Upper lobe of right lung (tissue), 1 donor: ENCODE measurements around the gene MED27. TPM values are rescaled to one million over a fixed set of nuclear protein-coding genes. Genes with fewer than 3 reads are reported as not detected.

Experiments
- ATAC-seq: fragments of 200-7000 bp; cut with Tn5 transposase; one replicate; pipeline ENCODE4 v1.9.1; 2020; ENCODE audit warnings: mild to moderate bottlenecking, moderate library complexity
- DNase-seq: peaks from one replicate; pipeline ENCODE4 v3.0.0-alpha.2; 2020
- H3K27ac ChIP-seq: fragments of 200-600 bp; one replicate; pipeline ENCODE4 v1.8.0; 2022
- H3K27me3 ChIP-seq: fragments of 200-600 bp; one replicate; pipeline ENCODE4 v1.8.0; 2022; ENCODE audit warnings: mild to moderate bottlenecking
- H3K36me3 ChIP-seq: fragments of 200-600 bp; one replicate; pipeline ENCODE4 v1.8.0; 2022
- H3K4me1 ChIP-seq: fragments of 200-600 bp; one replicate; pipeline ENCODE4 v1.8.0; 2022
- H3K4me3 ChIP-seq: fragments of 200-600 bp; one replicate; pipeline ENCODE4 v1.8.0; 2022; ENCODE audit warnings: mild to moderate bottlenecking
- H3K9me3 ChIP-seq: fragments of 200-600 bp; one replicate; pipeline ENCODE4 v1.8.0; 2022
- intact Hi-C: fragments of 100-400 bp; cut with DNase I; formaldehyde crosslinking; loops from one replicate; pipeline ENCODE4 v1.11.0; 2022
- total RNA-seq: library from RNA; stranded (reverse); fragmentation: NEBNext Ultra II Directional; extraction: Animal tissue kit (Norgen Biotek cat#: 25700); gene quantifications from one replicate; pipeline ENCODE4 v1.2.1, GENCODE V29; 2021
- TF ChIP-seq, protein P1 (sequence below): fragments of 200-600 bp; IDR thresholded peaks from one replicate; pipeline ENCODE4 v1.8.0; 2022; ENCODE audit warnings: antibody characterized with exemption
- donor health status: DM: no; HTN: yes; CAD: no; lungs with severe emphysema.

Gene MED27
- total RNA-seq, 1 donor from 2014 or later = 14.2 TPM

- intact Hi-C loops = no loop called here
- TF ChIP-seq, protein P1, sequence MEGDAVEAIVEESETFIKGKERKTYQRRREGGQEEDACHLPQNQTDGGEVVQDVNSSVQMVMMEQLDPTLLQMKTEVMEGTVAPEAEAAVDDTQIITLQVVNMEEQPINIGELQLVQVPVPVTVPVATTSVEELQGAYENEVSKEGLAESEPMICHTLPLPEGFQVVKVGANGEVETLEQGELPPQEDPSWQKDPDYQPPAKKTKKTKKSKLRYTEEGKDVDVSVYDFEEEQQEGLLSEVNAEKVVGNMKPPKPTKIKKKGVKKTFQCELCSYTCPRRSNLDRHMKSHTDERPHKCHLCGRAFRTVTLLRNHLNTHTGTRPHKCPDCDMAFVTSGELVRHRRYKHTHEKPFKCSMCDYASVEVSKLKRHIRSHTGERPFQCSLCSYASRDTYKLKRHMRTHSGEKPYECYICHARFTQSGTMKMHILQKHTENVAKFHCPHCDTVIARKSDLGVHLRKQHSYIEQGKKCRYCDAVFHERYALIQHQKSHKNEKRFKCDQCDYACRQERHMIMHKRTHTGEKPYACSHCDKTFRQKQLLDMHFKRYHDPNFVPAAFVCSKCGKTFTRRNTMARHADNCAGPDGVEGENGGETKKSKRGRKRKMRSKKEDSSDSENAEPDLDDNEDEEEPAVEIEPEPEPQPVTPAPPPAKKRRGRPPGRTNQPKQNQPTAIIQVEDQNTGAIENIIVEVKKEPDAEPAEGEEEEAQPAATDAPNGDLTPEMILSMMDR = no peak
- DNase-seq = no peak
Measured at GRCh38 chr9:132087438-132088030, 7.9 kb upstream of the MED27 start.

GRCh38 chr9:132082188-132082587 is 2.5 kb upstream of the MED27 start:
- Histone ChIP-seq H3K4me3 (no peak overlapping the region), H3K9me3 (no peaks in the 10 kb centered on the region), H3K4me1 (peaks cover 14% of the 10 kb centered on the region), H3K27ac (no peak overlapping the region), H3K36me3 (peaks cover 2% of the 10 kb centered on the region), H3K27me3 (peaks cover 4% of the 10 kb centered on the region)
- TF ChIP-seq, protein P1 = no peak
- DNase-seq = no peak
- ATAC-seq = no peak
- intact Hi-C loops = no loop called here

More at GRCh38 chr9:132087438-132088030, 7.9 kb upstream of the MED27 start:
- no peaks in the 10 kb centered on the region for H3K4me1 ChIP-seq
- H3K4me3 ChIP-seq = no peak overlapping the region
- H3K27ac ChIP-seq = no peak overlapping the region
- no peaks in the 10 kb centered on the region for H3K9me3 ChIP-seq
- no peaks in the 10 kb centered on the region for H3K36me3 ChIP-seq
- peaks cover 4% of the 10 kb centered on the region for H3K27me3 ChIP-seq
- no peak for ATAC-seq

DNA sequence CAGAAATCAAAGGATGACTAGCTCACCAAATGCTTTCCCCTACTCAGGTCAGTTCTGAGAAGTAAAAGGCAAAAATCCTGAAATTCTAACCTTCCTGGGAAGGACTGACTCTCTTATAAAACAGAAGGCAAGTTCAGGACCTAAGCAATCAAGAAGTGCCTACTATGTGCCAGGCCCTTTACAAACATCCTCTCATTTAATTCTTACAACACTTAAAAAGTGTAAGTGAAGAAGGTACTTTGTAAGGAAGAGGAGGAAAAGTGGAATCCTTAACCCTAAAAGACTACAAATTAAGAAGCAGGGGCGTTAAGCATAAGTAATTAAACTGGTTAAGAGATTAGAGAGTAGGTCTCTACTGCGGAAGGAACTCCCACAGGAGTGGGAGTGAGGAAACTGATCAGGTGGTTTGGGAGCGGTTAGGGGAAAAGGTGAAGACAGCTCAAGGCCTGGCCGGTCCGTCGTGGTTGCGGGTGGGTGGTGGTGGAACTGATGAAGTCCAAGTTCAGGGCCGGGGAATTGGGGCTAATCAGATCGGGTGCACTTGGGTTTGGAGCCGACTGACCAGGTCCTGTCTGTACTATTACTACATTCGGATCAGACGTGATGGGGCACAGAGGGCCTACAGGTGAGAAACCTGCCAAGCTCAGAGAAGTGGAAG is 839 bp downstream of the MED27 start:
- peaks cover 21% of the 10 kb centered on the region for H3K36me3 ChIP-seq
- ATAC-seq = peak; percentile 40
- peaks cover 14% of the 10 kb centered on the region for H3K4me1 ChIP-seq
- TF ChIP-seq, protein P1 = no peak
- intact Hi-C loops = no loop called here
- no peaks in the 10 kb centered on the region for H3K27me3 ChIP-seq
- H3K4me3 ChIP-seq = peak overlapping the region; percentile 98
- H3K9me3 ChIP-seq = no peaks in the 10 kb centered on the region
- no peak for DNase-seq
- H3K27ac ChIP-seq = peak overlapping the region; percentile 70

DNA sequence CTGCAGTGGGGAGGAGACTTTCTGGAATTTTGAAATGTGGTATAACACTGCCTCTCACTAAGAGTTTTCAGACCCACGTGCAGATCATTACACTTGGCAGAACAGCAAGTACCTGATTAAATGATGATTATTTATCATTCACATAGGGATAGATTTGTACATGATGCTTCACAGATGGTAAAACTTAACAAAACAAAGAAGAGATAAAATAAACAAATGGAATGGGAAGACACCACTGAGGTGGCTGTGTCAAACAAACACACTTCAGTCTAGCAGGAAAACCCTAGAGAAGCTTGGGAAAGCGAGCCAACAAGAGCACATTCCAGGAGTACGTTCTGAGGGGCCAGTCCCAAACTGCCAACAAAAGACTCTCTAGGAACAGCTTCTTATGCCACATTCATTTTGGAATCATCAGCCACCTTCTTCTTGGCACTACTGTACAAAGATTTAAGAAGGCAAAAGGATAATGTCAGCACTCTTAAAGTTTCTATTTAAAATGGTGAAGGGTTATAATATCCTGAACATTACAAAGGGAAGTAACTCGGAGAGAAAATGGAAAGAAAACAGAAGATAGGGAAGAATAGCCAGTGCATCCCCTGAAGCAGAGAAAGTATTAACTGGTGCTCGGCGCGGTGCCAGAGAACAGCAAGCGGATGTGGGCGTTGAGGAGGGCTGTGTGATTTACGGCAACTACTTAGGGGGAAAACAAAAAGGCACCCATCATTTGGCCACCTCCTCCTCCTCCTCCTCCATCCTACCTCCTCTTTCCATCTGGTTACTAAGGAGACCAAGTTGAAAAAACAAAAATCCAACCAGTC is 1.6 kb downstream of the MED27 start:
- Histone ChIP-seq H3K27me3 (no peaks in the 10 kb centered on the region), H3K4me3 (peak overlapping the region; percentile 98), H3K4me1 (peaks cover 14% of the 10 kb centered on the region), H3K36me3 (peaks cover 27% of the 10 kb centered on the region), H3K9me3 (no peaks in the 10 kb centered on the region), H3K27ac (no peak overlapping the region)
- ATAC-seq = no peak
- TF ChIP-seq, protein P1 = no peak
- intact Hi-C loops = no loop called here
- no peak for DNase-seq

DNA sequence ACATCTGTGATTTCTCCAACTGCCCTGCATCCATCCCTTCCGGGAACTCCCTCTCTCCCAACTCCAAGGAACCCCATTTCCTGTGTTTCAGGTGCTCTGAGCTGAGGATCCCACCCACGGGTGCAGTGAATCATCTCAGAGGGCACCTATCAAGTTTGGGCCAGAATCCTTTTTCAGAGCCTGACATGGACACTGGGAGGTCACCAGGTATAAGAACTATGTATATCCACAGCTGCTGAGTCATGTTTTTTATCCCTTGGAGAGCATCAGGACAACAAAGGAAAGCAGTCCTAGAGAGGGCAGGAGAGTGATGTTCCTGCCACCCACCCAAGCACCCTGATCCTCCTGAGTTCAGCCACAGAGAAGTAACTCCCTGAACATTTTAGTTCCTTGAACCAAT is 3.8 kb downstream of the MED27 start:
- H3K36me3 ChIP-seq = peaks cover 40% of the 10 kb centered on the region
- peaks cover 14% of the 10 kb centered on the region for H3K4me1 ChIP-seq
- no peak overlapping the region for H3K4me3 ChIP-seq
- H3K9me3 ChIP-seq = no peaks in the 10 kb centered on the region
- no peak overlapping the region for H3K27ac ChIP-seq
- H3K27me3 ChIP-seq = no peaks in the 10 kb centered on the region
- TF ChIP-seq, protein P1 = no peak
- ATAC-seq (no peak), DNase-seq (no peak)
- intact Hi-C loops = no loop called here
